ENCODE measurements around the gene MTHFSD. TPM values are rescaled to one million over a fixed set of nuclear protein-coding genes. Genes with fewer than 3 reads are reported as not detected.

MTHFSD gene
- total RNA-seq, 2 donors from 2014 or later: 16.9 to 35.6 TPM

DNA sequence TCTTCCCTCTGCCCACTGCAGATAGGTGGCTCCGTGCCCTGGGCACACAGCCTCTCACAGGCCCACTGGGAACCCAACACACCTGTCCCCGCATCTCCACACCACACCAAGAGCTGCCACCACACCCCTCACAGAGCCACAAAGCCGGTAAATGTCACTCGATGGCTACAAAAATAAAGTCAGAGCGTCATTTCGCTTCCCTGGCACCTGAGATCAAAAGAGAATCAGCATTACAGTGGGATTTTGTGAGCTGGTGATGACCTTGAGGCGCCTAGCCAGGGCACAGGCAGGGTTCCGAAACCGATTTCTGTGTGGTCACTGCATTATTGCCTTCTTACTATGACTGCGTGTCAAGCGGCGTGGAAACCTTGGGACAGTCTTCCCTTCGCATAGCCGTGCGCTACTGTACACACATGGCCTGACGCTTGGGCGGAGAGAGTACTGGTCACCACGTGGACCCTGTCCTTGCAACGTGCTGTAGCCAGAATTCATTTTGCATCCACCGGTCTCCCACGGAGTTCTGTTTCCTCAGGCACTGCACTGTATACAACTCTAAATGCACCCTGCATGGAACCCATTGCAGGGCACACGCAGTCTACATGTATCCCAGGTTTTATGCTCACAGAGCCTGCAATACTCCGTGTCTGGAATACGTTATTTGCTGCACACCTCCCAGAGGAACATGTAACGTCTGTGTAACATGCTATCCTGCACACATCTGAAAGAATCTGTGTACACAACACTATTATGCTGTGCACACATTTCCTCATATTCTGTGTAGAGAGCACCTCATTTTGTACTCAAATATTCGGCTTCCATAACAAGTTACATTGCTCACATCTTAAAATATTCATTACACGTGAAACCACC is 50.5 kb downstream of the MTHFSD start:
- ATAC-seq (no peak), DNase-seq (no peak)
- Histone ChIP-seq H3K27me3 (peaks cover 0 to 32% of the 10 kb centered on the region in 2 donors), H3K27ac (no peak overlapping the region), H3K9me3 (no peaks in the 10 kb centered on the region), H3K4me3 (no peak overlapping the region), H3K4me1 (peaks cover 20% of the 10 kb centered on the region), H3K36me3 (replicated peaks in 1 of 2; ENCODE audit: insufficient read depth in 1 of 2, low read depth in 2 of 2) (no peaks in the 10 kb centered on the region)
- WGBS, 2 donors: 11 to 14% methylated on average over 23 to 27 of the region's 27 CpGs
- TF ChIP-seq, protein P1, sequence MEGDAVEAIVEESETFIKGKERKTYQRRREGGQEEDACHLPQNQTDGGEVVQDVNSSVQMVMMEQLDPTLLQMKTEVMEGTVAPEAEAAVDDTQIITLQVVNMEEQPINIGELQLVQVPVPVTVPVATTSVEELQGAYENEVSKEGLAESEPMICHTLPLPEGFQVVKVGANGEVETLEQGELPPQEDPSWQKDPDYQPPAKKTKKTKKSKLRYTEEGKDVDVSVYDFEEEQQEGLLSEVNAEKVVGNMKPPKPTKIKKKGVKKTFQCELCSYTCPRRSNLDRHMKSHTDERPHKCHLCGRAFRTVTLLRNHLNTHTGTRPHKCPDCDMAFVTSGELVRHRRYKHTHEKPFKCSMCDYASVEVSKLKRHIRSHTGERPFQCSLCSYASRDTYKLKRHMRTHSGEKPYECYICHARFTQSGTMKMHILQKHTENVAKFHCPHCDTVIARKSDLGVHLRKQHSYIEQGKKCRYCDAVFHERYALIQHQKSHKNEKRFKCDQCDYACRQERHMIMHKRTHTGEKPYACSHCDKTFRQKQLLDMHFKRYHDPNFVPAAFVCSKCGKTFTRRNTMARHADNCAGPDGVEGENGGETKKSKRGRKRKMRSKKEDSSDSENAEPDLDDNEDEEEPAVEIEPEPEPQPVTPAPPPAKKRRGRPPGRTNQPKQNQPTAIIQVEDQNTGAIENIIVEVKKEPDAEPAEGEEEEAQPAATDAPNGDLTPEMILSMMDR (IDR thresholded peaks at IDR 0.05): no peak
- no peak for TF ChIP-seq POLR2A (IDR thresholded peaks at IDR 0.05)
- intact Hi-C loops (cut with DNase I): no loop called here

- Histone ChIP-seq H3K36me3 (replicated peaks in 1 of 2; ENCODE audit: insufficient read depth in 1 of 2, low read depth in 2 of 2) (no peaks in the 10 kb centered on the region), H3K4me3 (no peak overlapping the region), H3K9me3 (no peaks in the 10 kb centered on the region), H3K27ac (no peak overlapping the region), H3K4me1 (peaks cover 17% of the 10 kb centered on the region), H3K27me3 (peaks cover 0 to 35% of the 10 kb centered on the region in 2 donors)
- intact Hi-C loops (cut with DNase I): no loop called here
- TF ChIP-seq, protein P1 (IDR thresholded peaks at IDR 0.05): no peak
- TF ChIP-seq POLR2A (IDR thresholded peaks at IDR 0.05): no peak
- no peak for DNase-seq
- WGBS, 2 donors: 6% methylated on average over 6 of the region's 6 CpGs
- no peak for ATAC-seq
Measured at GRCh38 chr16:86503830-86504229, 51.2 kb downstream of the MTHFSD start.

- no peak for DNase-seq
- H3K4me3 ChIP-seq: no peak overlapping the region
Measured at GRCh38 chr16:86502856-86503748, 51.9 kb downstream of the MTHFSD start.

DNA sequence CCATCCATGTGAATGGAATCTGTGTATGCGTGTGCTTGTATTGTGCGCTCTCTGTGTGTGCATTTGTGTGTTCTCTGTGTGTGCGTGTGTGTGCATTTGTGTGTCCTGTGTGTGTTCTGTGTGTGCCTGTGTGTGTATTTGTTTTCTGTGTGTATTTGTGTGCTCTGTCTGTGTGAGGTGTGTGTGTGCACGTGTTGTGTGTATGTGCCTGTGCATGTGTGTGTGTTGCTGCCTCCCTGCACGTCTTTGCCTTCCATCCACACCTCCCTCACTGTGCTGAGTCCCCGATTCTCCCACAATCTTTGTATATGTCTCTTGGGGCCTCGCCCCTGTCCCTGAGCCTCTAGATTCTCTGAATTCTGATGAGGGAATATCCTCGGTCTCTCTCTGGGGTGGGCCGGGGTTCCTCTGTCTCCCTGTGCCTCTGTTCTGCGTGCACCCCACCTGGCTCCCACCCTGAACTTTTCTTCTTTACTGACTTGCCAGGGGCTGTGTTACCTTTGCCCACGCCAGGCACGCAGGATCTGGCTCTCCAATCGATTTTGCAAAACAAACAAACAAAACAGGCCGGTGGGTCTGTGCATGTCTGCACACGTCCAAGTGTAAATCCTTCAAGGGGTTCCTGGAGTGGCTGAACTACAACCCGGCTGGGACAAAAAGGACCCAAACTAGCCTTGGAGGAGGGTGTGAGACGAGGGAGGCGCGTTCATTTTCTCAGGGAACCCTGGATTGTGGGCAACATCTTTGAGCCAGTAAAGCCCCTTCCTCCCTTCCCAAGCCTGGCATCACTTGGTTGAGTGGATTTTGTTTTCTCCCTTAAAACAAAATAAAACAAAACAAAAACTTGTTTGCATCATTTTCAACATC is 52.8 kb downstream of the MTHFSD start:
- ATAC-seq (no peak), DNase-seq (no peak)
- H3K4me3 ChIP-seq: no peak overlapping the region
- 9 to 16% methylated on average over 17 to 19 of the region's 19 CpGs for WGBS, 2 donors
- peaks cover 16% of the 10 kb centered on the region for H3K4me1 ChIP-seq
- TF ChIP-seq, protein P1 (IDR thresholded peaks at IDR 0.05): no peak
- peaks cover 0 to 30% of the 10 kb centered on the region in 2 donors for H3K27me3 ChIP-seq
- H3K36me3 ChIP-seq (replicated peaks in 1 of 2; ENCODE audit: insufficient read depth in 1 of 2, low read depth in 2 of 2): no peaks in the 10 kb centered on the region
- no peaks in the 10 kb centered on the region for H3K9me3 ChIP-seq
- intact Hi-C loops (cut with DNase I): no loop called here
- no peak overlapping the region for H3K27ac ChIP-seq

More at GRCh38 chr16:86502856-86503748, 51.9 kb downstream of the MTHFSD start:
- WGBS, 2 donors: 10 to 14% methylated on average over 22 of the region's 22 CpGs
- no peak for ATAC-seq
- TF ChIP-seq, protein P1 (IDR thresholded peaks at IDR 0.05): no peak
- no peak for TF ChIP-seq POLR2A (IDR thresholded peaks at IDR 0.05)
- H3K27me3 ChIP-seq: peaks cover 0 to 35% of the 10 kb centered on the region in 2 donors
- no peaks in the 10 kb centered on the region for H3K36me3 ChIP-seq (replicated peaks in 1 of 2; ENCODE audit: insufficient read depth in 1 of 2, low read depth in 2 of 2)
- intact Hi-C loops (cut with DNase I): no loop called here
- H3K9me3 ChIP-seq: no peaks in the 10 kb centered on the region
- no peak overlapping the region for H3K27ac ChIP-seq
- H3K4me1 ChIP-seq: peaks cover 17% of the 10 kb centered on the region
